GM12878 (cell line): Measurements from ENCODE around the gene DCDC2.

Experiments used
- CTCF ChIP-seq, 3 experiments: IDR thresholded peaks in 2 of 3; conservative IDR thresholded peaks in 1 of 3; 2 replicates each; pipeline ENCODE4 v1.5.1; 2011; ENCODE audit warnings: low read depth in 3 of 3, low read length in 3 of 3, mild to moderate bottlenecking in 3 of 3, control low read depth in 2 of 3, moderate library complexity in 2 of 3, inconsistent platforms in 1 of 3, mixed read lengths in 1 of 3; ENCODE audit not compliant: control insufficient read depth in 2 of 3, insufficient read depth in 1 of 3; ENCODE audit errors: extremely low read depth in 1 of 3
- EZH2 ChIP-seq: IDR thresholded peaks from 2 replicates; pipeline ENCODE4 v1.6.1; 2012; ENCODE audit warnings: low read depth, mild to moderate bottlenecking, control low read depth, inconsistent platforms, low read length, borderline replicate concordance; ENCODE audit not compliant: control insufficient read depth
- POLR2A ChIP-seq: IDR thresholded peaks from 2 replicates; pipeline ENCODE4 v1.6.1; 2011; ENCODE audit warnings: low read depth, mild to moderate bottlenecking, low read length
- POLR2AphosphoS5 ChIP-seq: IDR thresholded peaks from 2 replicates; pipeline ENCODE4 v1.6.1; 2011; ENCODE audit warnings: mild to moderate bottlenecking, low read length, inconsistent platforms
- REST ChIP-seq: IDR thresholded peaks from 2 replicates; pipeline ENCODE4 v1.6.1; 2012; ENCODE audit warnings: mild to moderate bottlenecking, low read depth, low read length
- TCF7 ChIP-seq: IDR thresholded peaks from 2 replicates; pipeline ENCODE4 v1.6.1; 2014; ENCODE audit warnings: antibody characterized with exemption, borderline replicate concordance
- USF2 ChIP-seq: IDR thresholded peaks from 2 replicates; pipeline ENCODE4 v1.6.1; 2011; ENCODE audit warnings: low read depth, low read length, improper control_type of control experiment, borderline replicate concordance
- ZBED1 ChIP-seq: IDR thresholded peaks from 2 replicates; pipeline ENCODE4 v1.6.1; 2016; ENCODE audit warnings: borderline replicate concordance

- no peak for TF ChIP-seq TCF7
- no peak for TF ChIP-seq CTCF (IDR thresholded peaks at IDR 0.05 in 2 of 3, conservative IDR thresholded peaks at IDR 0.05 in 1 of 3; ENCODE audit: control insufficient read depth in 2 of 3, extremely low read depth in 1 of 3, insufficient read depth in 1 of 3, low read depth in 3 of 3, low read length in 3 of 3)
- TF ChIP-seq POLR2A, result no peak
- TF ChIP-seq ZBED1, result no peak
- TF ChIP-seq POLR2AphosphoS5, result no peak
- TF ChIP-seq USF2, result no peak
- no peak for TF ChIP-seq EZH2
- no peak for TF ChIP-seq REST
Measured at GRCh38 chr6:24356310-24356973, 1.4 kb downstream of the DCDC2 start.
